HL-60 (cell line): Measurements from ENCODE around the gene LZIC.
"Not testable (repeated sequence)": the region's sequence is repeated elsewhere in the genome, so short reads cannot be mapped to it uniquely, and the experiment has no call there.

Experiments used
- DNase-seq, 2 experiments: peaks; one replicate each; pipeline ENCODE4 v3.0.0-alpha.2; 2010 to 2020; ENCODE audit warnings: low read depth in 1 of 2, low spot score in 1 of 2
- H3K27ac ChIP-seq: fragments of 250-450 bp; sonication (Bioruptor Pico); replicated peaks from 2 replicates; pipeline ENCODE4 v1.5.1; 2020; ENCODE audit warnings: mild to moderate bottlenecking, moderate library complexity
- H3K27me3 ChIP-seq: fragments of 250-450 bp; sonication (Bioruptor Pico); 2 replicates; pipeline ENCODE4 v1.5.1; 2021; ENCODE audit warnings: mild to moderate bottlenecking, moderate library complexity; ENCODE audit not compliant: insufficient read depth, poor library complexity, severe bottlenecking
- H3K4me3 ChIP-seq: replicated peaks from 2 replicates; pipeline ENCODE4 v1.5.1; 2011; ENCODE audit warnings: mild to moderate bottlenecking, control low read depth, low read length; ENCODE audit not compliant: insufficient read depth
- CTCF ChIP-seq: IDR thresholded peaks from one replicate; pipeline ENCODE4 v1.5.1; 2011; ENCODE audit warnings: low read length, control low read depth, inconsistent platforms; ENCODE audit not compliant: insufficient read depth
- GABPA ChIP-seq: IDR thresholded peaks from 2 replicates; pipeline ENCODE4 v1.6.1; 2012; ENCODE audit warnings: low read depth
- POLR2AphosphoS5 ChIP-seq: IDR thresholded peaks from 2 replicates; pipeline ENCODE4 v1.6.1; 2012; ENCODE audit warnings: low read depth
- REST ChIP-seq: IDR thresholded peaks from 2 replicates; pipeline ENCODE4 v1.6.1; 2012; ENCODE audit warnings: low read depth; ENCODE audit not compliant: insufficient replicate concordance
- SPI1 ChIP-seq: IDR thresholded peaks from 2 replicates; pipeline ENCODE4 v1.6.1; 2012; ENCODE audit warnings: low read depth, mild to moderate bottlenecking, borderline replicate concordance

LZIC gene

GRCh38 chr1:9917901-9918300, 25.3 kb downstream of the LZIC start:
- Histone ChIP-seq H3K4me3 (no peak overlapping the region), H3K27me3 (no peaks in the 10 kb centered on the region), H3K27ac (no peak overlapping the region)
- no peak for TF ChIP-seq GABPA
- no peak for TF ChIP-seq SPI1
- TF ChIP-seq CTCF: no peak
- no peak for TF ChIP-seq POLR2AphosphoS5
- TF ChIP-seq REST: no peak
- DNase-seq: no peak

GRCh38 chr1:9917495-9917894, 25.7 kb downstream of the LZIC start:
- not testable (repeated sequence) for H3K27me3 ChIP-seq, H3K4me3 ChIP-seq, DNase-seq, H3K27ac ChIP-seq

- Histone ChIP-seq H3K27ac (no peak overlapping the region), H3K4me3 (no peak overlapping the region), H3K27me3 (no peaks in the 10 kb centered on the region)
- DNase-seq: no peak
- TF ChIP-seq GABPA: no peak
Observed at GRCh38 chr1:9916452-9916851, 26.7 kb downstream of the LZIC start.

- no peak overlapping the region for H3K27ac ChIP-seq
- no peak overlapping the region for H3K4me3 ChIP-seq
- TF ChIP-seq GABPA (no peak), CTCF (no peak), SPI1 (no peak), REST (no peak), POLR2AphosphoS5 (no peak)
- no peak for DNase-seq
- H3K27me3 ChIP-seq: no peaks in the 10 kb centered on the region
Observed at GRCh38 chr1:9914610-9914937, 28.6 kb downstream of the LZIC start.

GRCh38 chr1:9912264-9912936, 30.8 kb downstream of the LZIC start:
- H3K27ac ChIP-seq: no peak overlapping the region
- TF ChIP-seq GABPA: no peak
- no peak for TF ChIP-seq POLR2AphosphoS5
- no peak for TF ChIP-seq CTCF
- no peak for TF ChIP-seq REST
- no peak for TF ChIP-seq SPI1
- H3K4me3 ChIP-seq: no peak overlapping the region
- no peak for DNase-seq
- no peaks in the 10 kb centered on the region for H3K27me3 ChIP-seq
